NCI-H446 (cell line): ENCODE data around the gene APPL2.

Experiments used
- DNase-seq, 2 experiments: peaks; one replicate each; lab custom pipeline; 2025; lab: John Stamatoyannopoulos, UW

Gene APPL2

GRCh38 chr12:105222284-105222655 is 13.7 kb downstream of the APPL2 start:
- DNase-seq, result no peak

GRCh38 chr12:105221583-105222283 is 14.2 kb downstream of the APPL2 start:
- no peak for DNase-seq

- no peak for DNase-seq
Observed at GRCh38 chr12:105220929-105221290, 15.1 kb downstream of the APPL2 start.

- no peak for DNase-seq
Observed at GRCh38 chr12:105220150-105220928, 15.6 kb downstream of the APPL2 start.

GRCh38 chr12:105219261-105220028 is 16.5 kb downstream of the APPL2 start:
- DNase-seq, result no peak

GRCh38 chr12:105218434-105218833 is 17.5 kb downstream of the APPL2 start:
- DNase-seq, result no peak

GRCh38 chr12:105214670-105215375 is 21.2 kb downstream of the APPL2 start:
- DNase-seq, result no peak

- DNase-seq, result no peak
Observed at GRCh38 chr12:105214148-105214547, 21.8 kb downstream of the APPL2 start.

- DNase-seq, result no peak
Observed at GRCh38 chr12:105212438-105212837, 23.5 kb downstream of the APPL2 start.

GRCh38 chr12:105209091-105209490 is 26.9 kb downstream of the APPL2 start:
- no peak for DNase-seq

- no peak for DNase-seq
Observed at GRCh38 chr12:105206686-105207374, 29.1 kb downstream of the APPL2 start.

- DNase-seq, result no peak
Observed at GRCh38 chr12:105205322-105206048, 30.5 kb downstream of the APPL2 start.

- no peak for DNase-seq
Observed at GRCh38 chr12:105204916-105205315, 31.1 kb downstream of the APPL2 start.

GRCh38 chr12:105204127-105204526 is 31.8 kb downstream of the APPL2 start:
- no peak for DNase-seq

GRCh38 chr12:105202202-105202601 is 33.8 kb downstream of the APPL2 start:
- DNase-seq, result no peak

- no peak for DNase-seq
Observed at GRCh38 chr12:105201299-105201698, 34.7 kb downstream of the APPL2 start.

GRCh38 chr12:105200385-105200784 is 35.6 kb downstream of the APPL2 start:
- DNase-seq, result no peak

GRCh38 chr12:105198961-105199360 is 37.0 kb downstream of the APPL2 start:
- no peak for DNase-seq

GRCh38 chr12:105196090-105196489 is 39.9 kb downstream of the APPL2 start:
- DNase-seq, result no peak

- no peak for DNase-seq
Observed at GRCh38 chr12:105194947-105195346, 41.0 kb downstream of the APPL2 start.
